ENCODE measurements around the gene PIGB.
"Not testable (repeated sequence)": the region's sequence is repeated elsewhere in the genome, so short reads cannot be mapped to it uniquely, and the experiment has no call there.

- not testable (repeated sequence) for TF ChIP-seq CTCF, POLR2A (IDR thresholded peaks at IDR 0.05)
Observed at GRCh38 chr15:55302801-55303200, 16.2 kb upstream of the PIGB start.
